RKO (cell line): ENCODE data around the gene TACR1.
"Not testable (repeated sequence)": the region's sequence is repeated elsewhere in the genome, so short reads cannot be mapped to it uniquely, and the experiment has no call there.

Source experiments
- DNase-seq: peaks from one replicate; pipeline ENCODE4 v3.0.0-alpha.2; 2016; ENCODE audit warnings: low spot score

The TACR1 gene

DNA sequence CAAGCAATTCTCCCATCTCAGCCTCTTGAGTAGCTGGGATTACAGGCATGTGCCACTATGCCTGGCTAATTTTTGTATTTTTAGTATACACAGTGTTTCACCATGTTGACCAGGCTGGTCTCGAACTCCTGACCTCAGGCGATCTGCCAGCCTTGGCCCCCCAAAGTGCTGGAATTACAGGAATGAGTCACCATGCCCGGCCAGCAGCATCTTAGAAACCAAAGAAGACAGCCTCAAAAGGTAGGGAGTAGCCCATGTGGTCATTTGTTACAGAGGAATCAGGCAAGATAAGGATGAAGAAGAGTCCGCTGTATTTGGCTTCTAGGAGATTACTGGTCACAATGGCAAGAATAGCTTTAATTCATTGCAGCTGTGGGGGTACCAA lies 53.1 kb downstream of the TACR1 start:
- DNase-seq = not testable (repeated sequence)

DNA sequence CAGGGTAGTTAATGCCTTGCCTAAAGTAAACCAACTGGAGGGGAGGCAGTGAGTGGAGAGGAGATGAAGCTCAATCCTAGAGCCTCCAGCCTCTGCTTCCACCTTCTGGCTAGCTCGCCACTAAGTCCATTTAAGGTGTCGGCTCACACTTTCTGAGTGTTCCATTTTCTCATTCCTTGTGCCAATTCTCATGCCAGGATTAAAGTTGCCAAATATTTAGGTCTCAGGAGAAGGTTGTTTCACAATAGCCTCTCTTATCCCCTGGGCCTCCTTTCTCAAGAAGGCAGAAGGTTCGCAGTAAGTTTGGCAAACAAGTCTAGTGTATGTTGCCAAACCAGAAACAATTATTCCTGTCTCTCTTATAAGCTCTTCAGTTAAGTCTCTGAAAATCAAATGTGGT lies 57.2 kb downstream of the TACR1 start:
- no peak for DNase-seq

DNA sequence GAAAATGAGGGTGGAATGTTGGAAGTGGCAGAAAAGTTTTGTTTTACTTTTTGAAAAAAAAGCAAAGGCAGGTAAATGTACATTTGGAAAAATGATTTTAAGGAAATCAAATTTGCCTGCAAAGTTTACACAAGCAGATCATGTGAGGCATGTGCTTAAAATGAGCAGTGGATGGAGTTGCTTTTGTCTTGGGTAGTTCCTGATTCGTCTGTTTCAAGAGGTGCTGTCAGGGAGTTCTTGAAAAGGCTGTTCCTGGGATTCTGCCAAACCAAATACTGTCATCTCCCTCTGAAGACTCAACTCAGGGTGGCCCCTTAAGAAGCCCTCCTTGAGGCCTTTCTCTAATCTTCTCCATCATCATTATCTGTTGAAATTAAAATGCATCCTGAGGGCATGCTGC lies 59.0 kb downstream of the TACR1 start:
- DNase-seq = no peak

DNA sequence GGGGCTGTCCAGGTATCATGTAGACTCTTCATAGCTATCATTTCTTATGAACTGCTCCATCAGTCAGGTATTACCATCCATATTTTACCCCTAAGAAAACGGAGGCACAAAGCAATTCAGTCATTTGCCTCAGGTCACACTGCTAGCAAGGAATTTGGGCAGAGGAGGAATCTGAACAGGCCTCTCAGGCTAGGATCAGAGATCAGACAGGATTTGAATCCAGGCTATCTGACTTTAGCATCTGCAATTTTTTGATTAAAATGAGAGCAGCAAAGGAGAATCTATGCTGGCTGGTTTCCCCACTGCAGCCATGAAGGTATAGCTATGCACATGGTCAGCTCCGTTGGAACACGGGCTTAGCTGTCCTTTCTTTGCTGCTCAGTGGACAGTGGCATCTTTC lies 60.1 kb downstream of the TACR1 start:
- no peak for DNase-seq

DNA sequence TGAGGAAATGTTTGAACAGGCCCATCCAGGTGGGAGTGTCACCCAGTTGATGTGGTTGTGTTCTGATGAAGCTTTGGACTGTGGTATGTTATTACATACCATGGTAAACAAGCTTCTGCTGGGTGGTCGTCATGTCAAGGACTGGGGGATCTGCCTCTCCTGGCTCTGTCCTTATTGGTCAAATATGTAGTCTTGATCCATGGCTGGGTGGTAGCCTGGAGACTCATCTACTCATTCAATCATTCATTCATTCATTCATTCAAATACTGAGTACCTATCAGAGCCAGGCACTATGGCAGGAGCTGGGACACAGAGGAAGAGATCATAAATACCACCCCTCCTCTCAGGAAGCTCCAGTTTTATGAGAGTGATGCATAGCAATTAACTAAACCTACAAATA lies 60.8 kb downstream of the TACR1 start:
- no peak for DNase-seq

DNA sequence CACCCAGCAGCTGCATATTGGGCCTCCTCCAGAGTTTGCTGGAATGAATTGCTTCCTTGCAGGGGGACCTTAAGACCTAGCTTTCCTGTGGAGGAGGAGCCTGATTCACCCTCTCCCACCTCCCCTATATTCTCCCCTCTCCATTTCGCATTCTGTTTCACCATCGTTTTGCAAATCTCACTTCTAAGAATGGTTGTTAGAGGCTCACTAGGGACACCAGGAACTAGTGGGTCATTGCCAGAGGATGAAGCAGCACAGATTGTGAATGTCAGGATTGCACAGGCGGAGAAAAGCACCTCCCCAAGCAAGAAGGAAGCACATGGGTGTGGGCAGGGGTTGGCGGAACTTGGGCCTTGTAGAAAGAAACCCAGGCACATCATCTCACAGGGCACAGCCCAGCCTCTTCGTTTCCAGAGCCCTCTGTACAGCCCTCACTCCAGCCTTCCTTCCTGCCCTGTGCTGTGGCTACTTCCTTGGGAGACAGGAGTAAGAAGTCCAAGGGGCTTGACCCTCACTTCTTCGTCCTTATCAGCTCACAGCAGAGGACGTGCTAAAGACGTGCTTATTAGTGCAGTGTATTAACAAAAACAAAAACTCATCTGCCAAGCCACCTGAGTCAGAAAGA lies 63.4 kb downstream of the TACR1 start:
- no peak for DNase-seq

DNA sequence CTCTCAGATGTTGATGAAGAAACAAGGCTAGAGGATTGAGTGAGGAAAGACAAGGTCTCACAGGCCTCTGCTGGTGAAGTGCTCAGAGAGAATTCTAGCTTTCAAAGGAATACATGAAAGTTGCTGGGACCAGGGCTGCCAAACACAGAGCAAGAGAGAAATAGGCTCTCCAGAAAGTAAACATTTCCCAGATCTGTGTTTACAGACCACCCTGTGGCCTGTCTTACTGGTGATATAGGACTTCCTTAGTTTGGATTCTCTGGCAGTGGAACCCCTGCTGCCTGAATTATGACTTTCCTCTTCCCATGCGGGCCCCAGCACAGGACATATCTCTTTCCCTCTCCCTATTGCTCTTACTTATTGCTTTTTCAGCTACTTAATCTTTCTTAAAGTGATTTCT lies 64.5 kb downstream of the TACR1 start:
- no peak for DNase-seq

DNA sequence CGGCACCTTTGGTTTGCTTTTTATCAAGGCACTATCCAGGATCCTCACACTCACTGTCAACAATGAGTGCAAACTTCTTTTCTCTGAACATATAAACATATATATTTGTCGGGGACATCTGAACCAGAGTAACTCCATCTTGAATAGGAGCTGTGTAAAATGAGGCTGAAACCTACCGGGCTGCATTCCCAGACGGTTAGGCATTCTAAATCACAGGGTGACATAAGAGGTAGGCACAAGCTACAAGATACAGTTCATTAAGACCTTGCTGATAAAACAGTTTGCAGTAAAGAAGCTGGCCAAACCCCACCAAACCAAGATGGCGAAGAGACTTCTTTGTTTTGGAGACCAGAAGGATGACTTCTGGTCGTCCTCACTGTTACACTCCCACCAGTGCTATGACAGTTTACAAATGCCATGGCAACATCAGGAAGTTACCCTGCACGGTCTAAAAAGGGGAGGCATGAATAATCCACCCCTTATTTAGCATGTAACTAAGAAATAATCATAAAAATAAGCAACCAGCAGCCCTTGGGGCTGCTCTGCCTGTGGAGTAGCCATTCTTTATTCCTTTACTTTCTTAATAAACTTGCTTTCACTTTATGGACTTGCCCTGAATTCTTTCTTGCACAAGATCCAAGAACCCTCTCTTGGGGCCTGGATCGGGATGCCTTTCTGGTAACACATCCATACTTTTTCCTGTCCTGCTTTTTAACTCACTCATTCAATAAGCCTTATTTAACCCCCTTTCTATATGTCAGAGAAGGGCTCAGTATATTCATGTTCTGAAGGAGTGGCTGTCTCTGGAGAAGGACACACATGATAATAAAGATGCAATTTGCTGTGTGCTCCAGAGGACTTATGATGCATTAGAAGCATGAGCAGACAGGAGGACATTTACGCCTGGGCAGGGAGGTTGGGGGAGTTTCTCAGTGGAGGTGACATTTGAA lies 65.4 kb downstream of the TACR1 start:
- no peak for DNase-seq

DNA sequence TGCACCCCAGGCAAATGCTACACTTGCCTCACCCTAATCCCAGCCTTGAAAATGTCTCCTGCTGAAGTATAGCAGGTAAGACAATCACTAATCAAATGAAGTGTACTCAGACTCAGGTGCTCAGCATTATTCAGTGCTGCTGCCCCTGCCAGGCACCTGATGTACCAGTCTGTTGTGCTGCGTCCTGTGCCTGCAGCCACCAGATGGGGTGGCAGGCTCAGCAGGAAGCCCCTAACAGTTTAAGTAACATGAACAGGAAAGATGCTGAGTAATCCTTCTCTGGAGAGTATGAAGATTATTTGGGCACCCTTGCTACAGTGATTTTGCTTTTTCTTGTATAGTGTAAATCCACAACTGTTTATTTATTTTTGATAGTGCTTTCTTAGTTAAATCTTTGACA lies 69.1 kb downstream of the TACR1 start:
- DNase-seq = peak; percentile 23

DNA sequence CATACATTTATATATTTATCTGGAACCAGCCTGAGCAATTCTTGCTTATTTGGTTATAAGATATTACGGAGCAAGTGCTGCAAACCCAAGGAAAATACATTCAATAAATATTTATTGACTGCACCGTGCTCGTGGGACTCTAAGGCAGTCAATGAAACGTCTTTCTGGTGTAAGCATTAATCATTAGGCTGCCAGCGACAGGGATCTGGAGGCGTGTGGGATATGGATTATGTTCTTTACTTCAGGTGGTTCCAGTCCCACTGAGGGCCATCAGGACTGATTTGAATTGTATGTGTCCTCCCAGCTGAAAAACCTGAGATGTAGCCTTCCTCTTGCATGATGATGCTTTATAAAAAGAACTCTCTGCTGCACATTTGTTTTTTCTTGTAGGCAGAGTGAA lies 75.4 kb downstream of the TACR1 start:
- DNase-seq = no peak

DNA sequence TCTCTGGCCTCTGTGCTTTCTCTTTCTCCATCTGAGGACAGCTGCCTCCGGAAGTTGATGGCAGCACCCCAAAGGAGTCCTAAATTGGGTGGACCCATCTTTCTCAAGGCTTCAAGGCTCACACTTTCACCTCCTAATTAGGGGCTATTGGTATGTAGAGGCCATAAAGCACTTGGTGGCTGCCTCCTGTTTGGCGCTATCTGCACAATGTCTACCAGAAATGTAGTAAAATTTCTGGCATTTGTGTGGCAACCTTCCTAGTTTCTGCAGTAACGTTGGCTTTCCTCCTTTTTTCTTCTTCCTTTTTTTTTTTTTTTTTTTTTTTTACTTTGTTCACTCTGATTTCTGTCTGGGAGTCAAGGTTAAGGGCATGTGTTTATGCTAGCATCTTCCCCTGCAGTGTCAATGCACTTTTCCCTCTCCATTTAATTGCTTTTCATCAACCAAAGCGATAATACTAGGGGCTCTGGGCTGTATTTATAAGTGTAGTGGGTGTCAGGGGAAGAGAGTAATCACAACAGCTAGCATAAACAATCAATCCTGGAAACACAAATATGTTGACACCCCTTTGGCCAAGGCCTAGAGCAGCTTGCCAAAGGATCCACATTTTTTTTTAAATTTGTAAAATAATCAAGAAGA lies 86.0 kb downstream of the TACR1 start:
- DNase-seq = no peak

DNA sequence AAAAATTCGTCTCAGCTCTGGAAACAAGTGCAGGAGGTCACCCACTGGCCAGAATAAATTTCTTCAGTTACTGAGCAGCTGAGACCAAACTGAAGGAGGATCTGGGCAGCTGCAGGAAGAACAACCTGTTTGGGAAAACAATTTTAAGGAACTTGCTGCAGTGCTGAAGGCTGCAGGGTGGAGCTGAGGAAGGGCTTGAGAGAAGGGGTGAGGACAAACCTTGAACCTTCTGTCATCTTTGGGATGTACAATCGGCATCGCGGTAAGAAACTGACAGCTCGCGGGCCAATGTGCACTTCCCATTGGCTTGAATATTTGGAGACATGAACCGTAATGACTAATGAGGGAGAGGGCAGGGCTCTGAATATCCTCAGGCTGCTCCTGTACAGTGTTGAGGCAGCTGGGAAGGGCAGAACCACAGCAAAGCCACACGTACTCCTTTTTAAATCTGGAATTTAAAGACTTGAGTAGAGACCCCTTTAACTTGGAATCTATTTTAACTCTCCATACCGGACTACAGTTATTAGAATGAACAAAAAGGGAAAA lies 90.3 kb downstream of the TACR1 start:
- no peak for DNase-seq

DNA sequence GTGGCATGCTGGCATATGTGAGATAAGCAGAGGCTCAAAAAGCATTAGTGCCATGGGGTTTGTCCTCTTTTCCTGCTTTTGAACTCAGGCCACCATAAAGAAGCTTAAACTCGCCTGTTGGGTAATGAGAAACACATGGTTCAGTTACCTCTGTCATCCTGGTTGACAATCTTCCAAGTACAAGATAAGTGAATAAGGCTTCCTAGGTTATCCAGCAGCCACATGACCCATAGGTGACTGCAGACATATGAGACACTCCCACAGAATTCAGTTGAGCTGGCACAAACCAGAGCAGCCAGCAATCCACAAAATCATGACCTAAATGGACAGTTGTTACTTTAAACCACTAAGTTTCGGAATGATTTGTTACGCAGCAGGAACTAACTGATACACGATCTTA lies 97.3 kb downstream of the TACR1 start:
- DNase-seq = peak; percentile 3

DNA sequence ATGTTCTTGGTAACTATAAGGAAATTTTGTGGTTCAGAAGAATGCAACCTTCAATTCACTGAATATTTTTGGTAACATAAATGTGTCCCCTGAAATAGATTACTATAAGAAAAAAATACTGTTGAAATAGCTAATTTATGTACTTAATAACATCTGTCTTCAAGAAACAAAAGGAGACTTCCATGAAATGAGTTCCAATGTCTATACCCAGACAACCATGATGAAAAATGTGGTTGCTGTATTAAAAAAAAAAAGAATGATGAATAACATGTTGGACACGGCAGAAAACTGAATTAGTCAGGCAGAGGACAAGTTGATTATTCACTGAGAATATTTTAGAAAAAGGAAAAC lies 98.5 kb downstream of the TACR1 start:
- DNase-seq = no peak

DNA sequence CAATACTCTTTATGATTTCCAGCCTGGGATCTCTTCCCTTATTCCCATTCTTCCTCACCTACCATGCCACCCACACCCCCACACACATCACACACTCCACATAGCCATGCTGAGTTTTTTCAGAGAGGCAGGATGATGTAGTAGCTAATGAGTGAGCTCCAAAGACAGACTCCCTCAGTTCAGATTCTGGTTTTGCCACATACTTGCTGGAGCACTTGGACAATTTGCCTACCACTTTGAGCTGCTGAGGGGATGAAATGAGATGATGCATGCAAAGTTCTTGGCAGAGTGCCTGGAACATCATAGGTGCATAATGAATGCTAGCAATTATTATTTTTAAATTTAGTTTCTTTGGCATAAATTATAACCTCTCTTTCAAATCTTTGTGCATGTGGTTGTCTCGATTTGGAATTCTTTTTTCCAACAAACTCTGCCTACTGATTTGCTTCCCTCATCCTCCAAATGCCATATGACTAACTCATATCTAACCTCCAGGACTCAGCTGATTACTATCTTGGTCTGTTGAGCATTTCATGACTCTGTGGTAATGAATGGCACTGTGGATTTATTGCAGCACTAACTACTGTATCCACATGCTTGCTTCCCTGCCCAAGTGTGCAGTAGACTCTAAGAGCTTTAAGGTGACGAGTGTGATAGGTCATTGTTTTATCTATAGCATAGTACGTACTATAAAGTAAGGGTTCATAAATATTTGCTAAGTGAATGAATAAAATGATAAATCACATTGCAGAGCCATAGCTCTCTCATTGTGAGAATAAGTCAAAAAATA lies 99.1 kb downstream of the TACR1 start:
- DNase-seq = peak; percentile 29

DNA sequence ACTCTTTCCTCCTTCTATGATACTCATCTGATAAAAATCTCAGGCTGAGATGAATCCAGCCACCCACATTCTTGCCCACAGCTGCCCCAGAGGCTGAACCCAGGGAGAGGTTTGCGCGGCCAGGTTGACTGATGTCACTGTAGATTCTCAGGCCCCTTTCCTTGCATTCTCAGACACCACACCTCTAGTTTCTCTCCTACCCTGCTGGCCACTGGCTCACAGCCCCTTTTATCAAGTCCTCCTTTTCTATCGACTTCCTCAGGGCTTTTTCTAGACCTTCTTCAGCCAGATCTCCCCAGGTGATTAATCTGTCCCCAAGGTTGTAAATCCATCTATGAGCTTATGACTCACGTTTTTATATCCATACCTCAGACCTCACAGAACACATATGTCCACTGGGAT lies 99.8 kb downstream of the TACR1 start:
- DNase-seq = no peak

DNA sequence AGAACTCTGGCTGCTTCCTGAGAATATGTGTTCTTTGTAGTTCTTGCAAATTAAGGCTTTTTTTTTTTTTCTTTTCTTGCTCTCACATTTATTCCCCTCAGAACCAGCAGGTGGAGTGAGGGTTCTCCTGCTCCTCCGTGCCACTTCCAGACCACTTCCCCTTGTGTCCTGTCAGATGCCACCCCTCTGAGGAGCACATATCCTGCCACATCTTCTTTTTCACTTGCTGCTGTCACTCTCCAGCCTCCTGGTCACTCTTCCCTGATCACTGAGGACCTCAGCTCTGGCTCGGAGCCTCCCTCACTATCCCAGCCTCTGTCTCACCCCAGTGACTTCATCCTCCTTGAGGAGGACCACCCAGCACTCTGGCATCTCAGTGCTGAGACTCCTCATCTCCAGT lies 100.5 kb downstream of the TACR1 start:
- DNase-seq = no peak

DNA sequence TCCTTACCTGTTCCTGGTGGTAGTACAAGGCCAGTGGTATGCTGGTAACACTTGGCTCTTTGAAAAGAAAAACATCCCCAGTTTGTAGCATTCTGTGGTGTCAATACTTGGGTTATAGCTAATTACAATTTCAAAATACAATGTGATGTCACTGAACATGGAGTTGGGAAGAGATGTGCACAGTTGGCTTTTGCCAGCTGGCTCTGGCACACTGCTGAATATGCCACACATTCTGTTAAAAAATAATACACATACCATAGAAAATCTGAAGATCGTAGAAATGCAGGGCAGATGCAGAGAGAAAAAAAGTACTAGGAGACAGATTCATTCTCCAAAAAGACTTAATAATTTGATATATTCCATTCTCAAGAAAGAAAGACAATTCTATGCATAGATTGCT lies 101.5 kb downstream of the TACR1 start:
- DNase-seq = no peak

DNA sequence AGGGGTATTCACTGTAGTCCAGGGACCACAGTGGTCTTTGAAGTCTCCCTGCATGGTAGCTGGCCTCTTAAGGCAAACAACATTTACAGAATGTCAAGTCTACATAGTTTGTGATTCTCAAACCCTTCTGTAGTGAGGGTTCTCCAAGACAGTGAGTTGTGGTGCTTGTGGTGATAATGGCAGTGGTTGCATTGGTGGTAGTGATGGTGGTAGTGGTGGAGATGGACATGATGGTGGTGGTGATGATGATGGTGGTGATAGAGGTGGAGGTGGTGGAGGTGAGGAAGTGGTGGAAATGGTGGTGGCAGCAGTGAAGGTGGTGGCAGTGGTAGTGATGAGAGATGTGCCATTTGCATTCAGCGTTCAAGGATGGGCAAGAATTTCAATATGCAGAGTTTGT lies 104.9 kb downstream of the TACR1 start:
- DNase-seq = no peak

DNA sequence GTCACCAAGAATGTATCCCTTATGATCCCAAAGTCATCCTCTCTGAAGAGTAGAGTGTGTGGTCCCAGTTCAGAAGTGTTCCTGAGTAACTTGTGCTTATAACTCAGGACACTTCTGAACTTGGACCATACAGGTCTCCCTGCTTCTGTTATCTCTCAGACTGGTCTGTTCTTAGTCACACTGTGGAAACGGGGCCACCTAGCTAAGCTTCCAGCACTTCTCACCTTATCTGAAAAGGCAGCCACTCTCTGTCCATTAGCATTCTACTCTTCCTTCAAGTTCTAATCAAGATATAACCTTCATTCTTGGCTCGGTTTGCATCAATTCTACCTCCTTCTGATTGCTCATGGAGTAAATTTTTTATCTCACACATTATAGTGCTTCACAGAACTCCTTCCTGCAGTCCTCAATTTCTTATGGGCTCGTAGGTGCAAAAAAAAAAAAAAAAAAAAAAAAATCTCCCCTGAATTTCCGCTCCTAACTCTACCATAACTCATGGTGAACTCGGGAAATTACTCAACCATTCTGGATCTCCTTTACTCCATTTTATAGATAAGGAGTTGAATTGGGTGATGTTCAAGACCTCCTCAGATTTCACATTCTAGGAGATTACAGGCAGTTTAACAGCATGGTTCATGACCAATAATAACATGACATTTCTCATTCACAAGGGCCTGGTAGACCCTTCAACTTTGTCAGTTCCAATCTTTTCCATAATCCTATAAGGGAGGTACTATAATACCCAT lies 108.4 kb downstream of the TACR1 start:
- DNase-seq = no peak

DNA sequence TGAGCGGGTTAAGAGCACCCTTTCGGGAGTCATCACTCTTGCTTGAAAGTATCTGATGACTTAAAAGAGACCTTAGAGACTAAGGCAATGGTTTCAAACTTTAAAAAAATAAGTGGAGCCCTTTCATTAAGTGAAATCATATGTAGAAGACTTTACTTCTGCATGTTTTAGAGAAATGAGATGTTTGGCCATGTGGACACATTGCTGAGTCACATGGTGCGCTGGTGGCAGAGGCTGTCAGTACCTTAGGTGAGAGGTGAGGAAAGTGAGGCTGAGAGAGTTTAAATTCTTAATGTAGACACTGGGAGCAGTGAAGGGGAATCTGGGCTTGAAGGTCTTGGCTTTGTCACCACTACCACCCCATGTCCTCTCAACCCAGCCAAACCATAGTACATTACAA lies 109.8 kb downstream of the TACR1 start:
- DNase-seq = no peak

DNA sequence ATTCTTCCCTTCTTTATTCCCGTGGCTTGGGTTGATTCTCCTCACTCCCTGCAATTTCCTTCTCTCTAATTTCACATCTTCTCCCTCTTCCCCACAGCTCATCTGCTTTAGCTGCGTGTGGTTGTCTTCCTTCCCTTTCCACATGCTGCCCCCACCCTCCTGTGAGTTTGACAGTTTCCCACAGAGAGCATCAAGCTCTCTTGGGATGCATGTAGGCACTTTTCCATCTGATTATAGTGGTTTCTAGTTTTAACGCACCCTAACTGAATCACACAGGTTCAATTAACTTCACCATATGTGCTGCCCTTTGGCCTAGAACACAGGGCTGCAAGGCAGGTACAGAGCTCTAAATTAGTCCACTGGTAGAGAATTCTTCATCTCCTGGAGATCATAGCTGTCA lies 110.5 kb downstream of the TACR1 start:
- DNase-seq = no peak
